HCT116 (cell line): ENCODE data around the gene MTX2. TPM values are rescaled to one million over a fixed set of nuclear protein-coding genes. Genes with fewer than 3 reads are reported as not detected.

Source experiments
- ATAC-seq: fragments of 200-7000 bp; cut with Tn5 transposase; 2 replicates; pipeline ENCODE4 v1.9.1; 2020; ENCODE audit warnings: mild to moderate bottlenecking, moderate library complexity
- BruUV-seq: library from RNA; stranded (reverse); fragments of 400-500 nt; replicated peaks from 2 replicates; lab custom pipeline; 2021; lab: Mats Ljungman, UMichigan
- CTCF ChIA-PET: fragments of 300-600 bp; sonication (Branson Sonifier 250); formaldehyde crosslinking; loops from one replicate; lab custom pipeline; 2021; ENCODE audit warnings: antibody characterized with exemption; lab: Charles Lee
- POLR2A ChIA-PET: fragments of 300-600, 350-600 bp; sonication (Branson Sonifier 250); formaldehyde crosslinking; loops from one replicate; lab custom pipeline; 2021; ENCODE audit warnings: antibody characterized with exemption; lab: Charles Lee
- RAD21 ChIA-PET, 2 experiments: fragments of 300-600 bp; sonication (Branson Sonifier 250); formaldehyde crosslinking; loops; one replicate each; lab custom pipeline; 2023; ENCODE audit warnings: low total read pairs in 2 of 2; ENCODE audit not compliant: uncharacterized antibody in 2 of 2, unreplicated experiment in 2 of 2, low non-redundant PET in 1 of 2; lab: Charles Lee
- DNase-seq: peaks from one replicate; pipeline ENCODE4 v3.0.0-alpha.2; 2010; ENCODE audit warnings: low read depth, low spot score
- H2AFZ ChIP-seq: fragments of 200-600 bp; shearing (Covaris generic), sonication (generic); 2 replicates; pipeline ENCODE4 v1.6.1; 2017; ENCODE audit warnings: low read depth, mixed run types, mixed read lengths, antibody characterized with exemption, low read length; ENCODE audit not compliant: poor library complexity, severe bottlenecking
- H3K27ac ChIP-seq: 2 replicates; pipeline ENCODE4 v1.5.1; 2012; ENCODE audit warnings: low read depth, low read length
- H3K27me3 ChIP-seq: fragments of 200-600 bp; sonication (generic); 2 replicates; pipeline ENCODE4 v1.6.1; 2016; ENCODE audit warnings: mixed run types, low read length, mixed read lengths; ENCODE audit not compliant: insufficient read depth
- H3K36me3 ChIP-seq, 2 experiments: fragments of 200-500 bp in 1 of 2; fragments of 200-600 bp in 1 of 2; sonication (Bioruptor generic) in 1 of 2; sonication (generic) in 1 of 2; 2 replicates each; pipeline versions ENCODE4 v1.5.1 to v1.6.1; 2014 to 2016; ENCODE audit warnings: low read length in 2 of 2, inconsistent platforms in 1 of 2, mixed read lengths in 1 of 2, mixed run types in 1 of 2; ENCODE audit not compliant: insufficient read depth in 2 of 2, control insufficient read depth in 1 of 2
- H3K4me1 ChIP-seq, 2 experiments: fragments of 200-600 bp in 1 of 2; sonication (generic) in 1 of 2; 2 replicates each; pipeline versions ENCODE4 v1.5.1 to v1.6.1; 2012 to 2017; ENCODE audit warnings: low read length in 2 of 2, inconsistent platforms in 1 of 2, mild to moderate bottlenecking in 1 of 2, mixed read lengths in 1 of 2, mixed run types in 1 of 2, moderate library complexity in 1 of 2; ENCODE audit not compliant: insufficient read depth in 2 of 2, control insufficient read depth in 1 of 2
- H3K4me2 ChIP-seq: fragments of 200-600 bp; sonication (generic); 2 replicates; pipeline ENCODE4 v1.6.1; 2017; ENCODE audit warnings: mixed run types, low read length, mixed read lengths
- H3K4me3 ChIP-seq, 2 experiments: fragments of 200-600 bp in 1 of 2; sonication (generic) in 1 of 2; replicated peaks in 1 of 2; 2 replicates each; pipeline ENCODE4 v1.5.1; 2011 to 2016; ENCODE audit warnings: low read length in 2 of 2, control low read depth in 1 of 2, low read depth in 1 of 2, mild to moderate bottlenecking in 1 of 2, mixed read lengths in 1 of 2, mixed run types in 1 of 2
- H3K79me2 ChIP-seq: fragments of 200-600 bp; sonication (generic); 2 replicates; pipeline ENCODE4 v1.6.1; 2017; ENCODE audit warnings: mild to moderate bottlenecking, mixed run types, low read length, moderate library complexity, mixed read lengths; ENCODE audit not compliant: insufficient read depth
- H3K9ac ChIP-seq: fragments of 200-600 bp; sonication (generic); 2 replicates; pipeline ENCODE4 v1.6.1; 2016; ENCODE audit warnings: low read length, mixed read lengths
- H3K9me2 ChIP-seq: fragments of 200-600 bp; sonication (generic), shearing (Covaris generic); 2 replicates; pipeline ENCODE4 v1.6.1; 2017; ENCODE audit warnings: mixed run types, mild to moderate bottlenecking, moderate library complexity; ENCODE audit not compliant: insufficient read depth
- H3K9me3 ChIP-seq, 2 experiments: fragments of 200-500 bp in 1 of 2; fragments of 200-600 bp in 1 of 2; sonication (Bioruptor generic) in 1 of 2; sonication (generic) in 1 of 2; 2 replicates each; pipeline ENCODE4 v1.6.1; 2014 to 2017; ENCODE audit warnings: low read length in 2 of 2, mixed read lengths in 2 of 2, inconsistent platforms in 1 of 2, low read depth in 1 of 2, mild to moderate bottlenecking in 1 of 2, mixed run types in 1 of 2, moderate library complexity in 1 of 2; ENCODE audit not compliant: control insufficient read depth in 1 of 2, insufficient read depth in 1 of 2
- H4K20me1 ChIP-seq: fragments of 200-600 bp; sonication (generic), shearing (Covaris generic); 2 replicates; pipeline ENCODE4 v1.6.1; 2017; ENCODE audit warnings: mixed run types, mild to moderate bottlenecking, moderate library complexity; ENCODE audit not compliant: insufficient read depth
- ATF3 ChIP-seq: IDR thresholded peaks from 2 replicates; pipeline ENCODE4 v1.6.1; 2012
- CEBPB ChIP-seq: IDR thresholded peaks from 2 replicates; pipeline ENCODE4 v1.6.1; 2012; ENCODE audit warnings: low read depth
- CTCF ChIP-seq, 3 experiments: fragments of 200-600 bp in 1 of 3; sonication (generic) in 1 of 3; IDR thresholded peaks in 2 of 3; conservative IDR thresholded peaks in 1 of 3; 2 replicates each; pipeline ENCODE4 v1.5.1; 2012 to 2017; ENCODE audit warnings: low read depth in 2 of 3, low read length in 2 of 3, antibody characterized with exemption in 1 of 3, borderline replicate concordance in 1 of 3, control low read depth in 1 of 3, mild to moderate bottlenecking in 1 of 3, mixed read lengths in 1 of 3, mixed run types in 1 of 3, moderate library complexity in 1 of 3; ENCODE audit not compliant: insufficient read depth in 1 of 3
- EGR1 ChIP-seq: IDR thresholded peaks from 2 replicates; pipeline ENCODE4 v1.6.1; 2012; ENCODE audit warnings: low read depth
- EZH2 ChIP-seq: fragments of 200-600 bp; sonication (generic); IDR thresholded peaks from 2 replicates; pipeline ENCODE4 v1.6.1; 2017; ENCODE audit warnings: antibody characterized with exemption, mixed run types
- FOSL1 ChIP-seq: IDR thresholded peaks from 2 replicates; pipeline ENCODE4 v1.6.1; 2012; ENCODE audit warnings: low read depth
- JUND ChIP-seq: IDR thresholded peaks from 2 replicates; pipeline ENCODE4 v1.6.1; 2012
- MAX ChIP-seq: IDR thresholded peaks from 2 replicates; pipeline ENCODE4 v1.6.1; 2012
- SIN3A ChIP-seq: IDR thresholded peaks from 2 replicates; pipeline ENCODE4 v1.6.1; 2012; ENCODE audit warnings: low read depth
- TCF7L2 ChIP-seq: IDR thresholded peaks from 2 replicates; pipeline ENCODE4 v1.7.0; 2011; ENCODE audit warnings: borderline replicate concordance, inconsistent platforms; ENCODE audit not compliant: insufficient read depth, insufficient read length; ENCODE audit errors: extremely low read depth
- YY1 ChIP-seq: IDR thresholded peaks from 2 replicates; pipeline ENCODE4 v1.6.1; 2011; ENCODE audit warnings: low read length, low read depth, moderate library complexity, mild to moderate bottlenecking; ENCODE audit not compliant: insufficient replicate concordance; ENCODE audit errors: extremely low read depth
- ZBTB33 ChIP-seq: IDR thresholded peaks from 2 replicates; pipeline ENCODE4 v1.6.1; 2011; ENCODE audit warnings: mild to moderate bottlenecking, low read length, moderate library complexity; ENCODE audit not compliant: insufficient replicate concordance; ENCODE audit errors: extremely low read depth
- ZFX ChIP-seq: fragments of 450-650 bp; IDR thresholded peaks from 2 replicates; pipeline ENCODE4 v1.6.1; 2017
- ZNF274 ChIP-seq: fragments of 200-500 bp; sonication (Bioruptor generic); IDR thresholded peaks from 2 replicates; pipeline ENCODE4 v1.6.1; 2014; ENCODE audit warnings: mild to moderate bottlenecking, low read depth, low read length, inconsistent platforms
- intact Hi-C: fragments of 100-400 bp; cut with micrococcal nuclease; formaldehyde crosslinking; loops from 2 replicates; pipeline ENCODE4 v1.10.0; 2022
- total RNA-seq: library from RNA; stranded (reverse); gene quantifications from one replicate; pipeline ENCODE4 v1.2.1, GENCODE V29; 2021; ENCODE audit not compliant: unreplicated experiment

MTX2 gene
- total RNA-seq, 1 experiment from 2014 or later, result 38.9 TPM

GRCh38 chr2:176239031-176239430 lies 30.2 kb upstream of the MTX2 start:
- POLR2A ChIA-PET, result no interaction called here
- RAD21 ChIA-PET, result no interaction called here
- Histone ChIP-seq H3K4me3 (no peak overlapping the region), H2AFZ (no peak overlapping the region), H3K4me2 (no peak overlapping the region), H3K9me2 (no peaks in the 10 kb centered on the region), H3K27ac (no peak overlapping the region), H3K27me3 (no peaks in the 10 kb centered on the region), H3K36me3 (no peaks in the 10 kb centered on the region), H4K20me1 (no peaks in the 10 kb centered on the region), H3K4me1 (no peaks in the 10 kb centered on the region), H3K9ac (no peak overlapping the region), H3K9me3 (no peaks in the 10 kb centered on the region), H3K79me2 (no peaks in the 10 kb centered on the region)
- DNase-seq (no peak), ATAC-seq (no peak)
- TF ChIP-seq EZH2, result no peak
- TF ChIP-seq EGR1, result no peak
- TF ChIP-seq ATF3, result no peak
- TF ChIP-seq ZNF274, result no peak
- no TSS peak for BruUV-seq
- CTCF ChIA-PET, result interaction anchor here (1.8 kb wide), 1 partner anchor 216 kb away, joined by 4 read pairs; no protein-coding TSS in a partner anchor
- intact Hi-C loops, result no loop called here

- Histone ChIP-seq H4K20me1 (no peaks in the 10 kb centered on the region), H3K9ac (no peak overlapping the region), H3K4me3 (no peak overlapping the region), H3K4me2 (no peak overlapping the region), H2AFZ (no peak overlapping the region), H3K36me3 (no peaks in the 10 kb centered on the region), H3K4me1 (no peaks in the 10 kb centered on the region), H3K9me2 (no peaks in the 10 kb centered on the region), H3K27me3 (no peaks in the 10 kb centered on the region), H3K79me2 (no peaks in the 10 kb centered on the region), H3K27ac (no peak overlapping the region), H3K9me3 (no peaks in the 10 kb centered on the region)
- ChIA-PET RAD21 (no interaction called here), CTCF (interaction anchor here (1.8 kb wide), 1 partner anchor 215 kb away, joined by 4 read pairs; no protein-coding TSS in a partner anchor), POLR2A (no interaction called here)
- no TSS peak for BruUV-seq
- ATAC-seq, result no peak
- DNase-seq, result no peak
- intact Hi-C loops, result no loop called here
- no peak for TF ChIP-seq SIN3A
- no peak for TF ChIP-seq MAX
- no peak for TF ChIP-seq ZBTB33
- TF ChIP-seq FOSL1, result no peak
- no peak for TF ChIP-seq TCF7L2
- no peak for TF ChIP-seq CEBPB
- TF ChIP-seq CTCF (IDR thresholded peaks at IDR 0.05 in 2 of 3, conservative IDR thresholded peaks at IDR 0.05 in 1 of 3; ENCODE audit: borderline replicate concordance in 1 of 3, insufficient read depth in 1 of 3, low read depth in 2 of 3, low read length in 2 of 3), result no peak
- no peak for TF ChIP-seq JUND
- no peak for TF ChIP-seq EGR1
- TF ChIP-seq YY1, result no peak
- no peak for TF ChIP-seq ZFX
Measured at GRCh38 chr2:176240301-176240700, 28.9 kb upstream of the MTX2 start.
